HG03064 (cell line): Measurements from ENCODE around the gene MXI1.
A peak's percentile ranks its signal among the peaks of the same experiment; 100 is the strongest.

Experiments
- ATAC-seq: cut with Tn5 transposase; IDR thresholded peaks from one replicate; pipeline ENCODE4 v1.9.1; 2021; ENCODE audit warnings: low read depth; ENCODE audit not compliant: unreplicated experiment

The MXI1 gene

DNA sequence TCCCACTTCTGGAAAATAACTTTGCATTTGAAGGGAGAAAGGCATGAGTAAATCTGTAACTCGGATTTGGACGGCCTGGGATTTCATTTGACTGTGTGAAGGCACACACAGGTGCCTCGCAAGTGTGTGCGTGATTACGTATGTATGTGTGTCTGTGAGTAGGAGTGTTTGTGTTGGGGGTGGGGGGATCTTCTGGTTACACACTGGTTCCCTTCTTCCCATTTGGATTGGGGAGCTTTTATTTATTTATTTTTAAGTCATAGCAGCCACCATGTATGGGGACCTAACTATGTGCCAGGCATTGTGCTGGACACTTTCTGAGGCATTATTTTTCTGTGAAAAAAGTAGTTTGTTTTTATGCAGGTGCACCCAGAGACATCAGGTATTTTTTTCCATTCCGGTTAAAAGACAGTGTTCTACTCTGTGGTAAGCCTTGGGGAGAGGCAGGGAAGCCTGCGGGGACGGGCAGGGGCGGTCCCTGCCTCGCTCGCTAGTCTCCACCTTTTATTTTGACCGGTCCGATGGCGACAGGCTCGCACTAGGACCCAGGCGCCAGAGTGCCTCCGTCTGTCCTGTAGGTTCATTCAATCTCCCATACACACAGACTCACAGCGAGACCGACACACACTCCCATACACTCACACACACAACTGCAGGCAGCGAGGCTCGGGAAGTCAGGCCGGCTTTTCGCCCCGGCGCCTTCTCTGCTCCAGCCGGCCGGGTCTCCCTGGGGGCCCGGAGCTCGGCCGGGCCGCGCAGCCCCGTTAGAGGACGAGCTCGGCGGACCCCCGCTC lies at the start of gene MXI1:
Gene MXI1, plus strand, starts transcription at position 595 of the 794 bp plus-strand sequence. CDS start 204 bp downstream, outside the sequence.
- peak; percentile 60 for ATAC-seq

DNA sequence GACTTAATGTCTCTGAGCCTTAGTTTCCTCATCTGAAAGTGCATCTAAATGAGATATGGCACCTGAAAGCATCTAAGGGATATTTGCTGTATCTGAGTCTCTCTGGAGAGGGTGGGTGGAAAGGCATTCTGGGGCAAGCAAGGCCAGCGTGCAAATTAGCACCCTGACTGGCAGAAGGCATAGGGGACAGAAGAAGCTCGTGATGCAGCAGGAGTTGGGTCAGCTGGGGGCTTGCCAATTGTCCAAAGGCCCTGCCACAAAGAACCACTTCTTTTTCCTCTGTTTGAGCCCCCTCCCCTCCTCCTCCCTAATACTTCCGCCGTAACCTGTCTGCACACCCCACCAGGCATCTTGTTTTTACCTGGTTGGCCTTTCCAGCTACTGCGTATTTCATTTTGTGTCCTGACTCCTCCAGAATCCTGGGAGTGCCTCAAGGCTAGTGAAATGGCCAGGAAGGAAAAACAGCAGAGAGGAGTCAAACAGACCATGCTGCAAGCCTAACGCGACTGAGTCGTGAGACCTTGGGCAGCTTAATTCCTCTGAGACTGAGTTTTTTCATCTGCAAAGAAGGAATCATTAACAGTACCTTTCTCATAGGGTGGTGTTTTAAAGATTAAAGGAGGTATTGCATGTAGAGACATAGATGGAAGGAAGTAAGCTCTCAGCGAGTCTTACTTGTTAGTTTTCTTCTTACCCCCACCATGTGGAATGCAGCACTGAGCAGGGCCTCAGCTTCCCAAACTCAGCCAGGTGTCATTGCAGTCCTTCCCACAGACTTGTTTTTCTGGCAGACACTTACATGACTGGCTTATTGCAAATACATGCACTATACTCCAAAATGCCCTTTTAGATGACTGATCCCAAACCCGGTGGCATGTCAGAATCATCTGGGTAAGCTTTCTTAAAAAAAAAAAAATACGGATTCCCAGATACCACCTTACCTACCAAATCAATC lies 49.1 kb upstream of the MXI1 start:
- ATAC-seq: no peak

DNA sequence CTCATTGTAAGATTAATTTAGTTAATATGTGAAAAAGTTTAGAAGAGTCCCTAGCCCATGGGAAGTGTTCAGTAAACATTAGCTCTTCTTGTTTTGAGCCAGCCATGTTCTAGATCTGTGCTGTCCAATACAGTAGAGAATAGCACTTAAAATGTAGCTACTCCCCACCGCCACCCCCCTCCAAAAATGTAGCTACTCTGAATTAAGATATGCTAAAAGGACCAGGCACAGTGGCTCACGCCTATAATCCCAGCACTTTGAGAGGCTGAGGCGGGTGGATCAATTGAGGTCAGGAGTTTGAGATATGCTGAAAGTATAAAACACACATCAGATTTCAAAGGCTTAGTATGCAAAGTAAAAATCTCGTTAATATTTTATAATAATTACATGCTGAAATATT lies 47.3 kb upstream of the MXI1 start:
- ATAC-seq: no peak

- ATAC-seq: no peak
Measured at GRCh38 chr10:110160522-110160921, 46.9 kb upstream of the MXI1 start.

GRCh38 chr10:110162741-110163145 lies 44.7 kb upstream of the MXI1 start:
- no peak for ATAC-seq

- ATAC-seq: no peak
Measured at GRCh38 chr10:110163192-110163773, 44.1 kb upstream of the MXI1 start.

DNA sequence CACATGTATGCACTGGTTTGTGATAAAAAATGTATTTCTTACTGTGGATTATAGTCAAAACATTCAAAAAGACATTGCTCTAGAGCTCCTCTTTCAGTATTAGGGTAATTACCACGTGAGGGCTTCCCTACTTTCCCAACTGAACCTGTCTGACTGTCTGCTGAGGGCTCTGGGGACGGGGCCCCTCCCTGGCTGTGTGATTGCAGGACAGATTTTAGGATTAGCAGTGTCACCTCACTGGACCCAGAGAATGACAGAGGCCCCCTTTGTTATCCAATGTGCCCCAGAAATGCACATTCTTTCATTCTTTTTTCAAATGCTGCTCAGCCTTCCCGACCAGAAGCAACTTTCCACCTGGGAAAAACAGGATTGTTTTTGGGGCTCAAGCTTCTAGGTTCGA lies 43.6 kb upstream of the MXI1 start:
- ATAC-seq: no peak

DNA sequence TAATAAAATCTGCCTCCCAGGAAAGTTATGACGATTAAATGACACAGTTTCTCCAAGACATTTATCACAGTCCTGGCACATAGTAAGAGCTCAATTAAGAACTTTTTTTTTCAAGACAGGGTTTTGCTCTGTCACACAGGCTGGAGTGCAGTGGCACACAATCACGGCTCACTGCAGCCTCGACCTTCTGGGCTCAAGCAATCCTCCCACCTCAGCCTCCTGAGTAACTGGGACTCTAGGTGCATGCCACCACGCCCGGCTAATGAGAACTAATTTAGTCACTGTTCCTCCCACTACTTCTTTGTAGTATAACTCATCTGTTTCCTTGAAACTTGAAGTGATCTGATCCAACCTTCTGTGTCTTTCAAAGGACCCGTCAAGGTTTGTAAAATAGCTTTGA lies 42.2 kb upstream of the MXI1 start:
- ATAC-seq: no peak

- ATAC-seq: no peak
Measured at GRCh38 chr10:110167149-110167548, 40.3 kb upstream of the MXI1 start.

- ATAC-seq: no peak
Measured at GRCh38 chr10:110168601-110169481, 38.6 kb upstream of the MXI1 start.

GRCh38 chr10:110169586-110169985 lies 37.8 kb upstream of the MXI1 start:
- ATAC-seq: no peak

DNA sequence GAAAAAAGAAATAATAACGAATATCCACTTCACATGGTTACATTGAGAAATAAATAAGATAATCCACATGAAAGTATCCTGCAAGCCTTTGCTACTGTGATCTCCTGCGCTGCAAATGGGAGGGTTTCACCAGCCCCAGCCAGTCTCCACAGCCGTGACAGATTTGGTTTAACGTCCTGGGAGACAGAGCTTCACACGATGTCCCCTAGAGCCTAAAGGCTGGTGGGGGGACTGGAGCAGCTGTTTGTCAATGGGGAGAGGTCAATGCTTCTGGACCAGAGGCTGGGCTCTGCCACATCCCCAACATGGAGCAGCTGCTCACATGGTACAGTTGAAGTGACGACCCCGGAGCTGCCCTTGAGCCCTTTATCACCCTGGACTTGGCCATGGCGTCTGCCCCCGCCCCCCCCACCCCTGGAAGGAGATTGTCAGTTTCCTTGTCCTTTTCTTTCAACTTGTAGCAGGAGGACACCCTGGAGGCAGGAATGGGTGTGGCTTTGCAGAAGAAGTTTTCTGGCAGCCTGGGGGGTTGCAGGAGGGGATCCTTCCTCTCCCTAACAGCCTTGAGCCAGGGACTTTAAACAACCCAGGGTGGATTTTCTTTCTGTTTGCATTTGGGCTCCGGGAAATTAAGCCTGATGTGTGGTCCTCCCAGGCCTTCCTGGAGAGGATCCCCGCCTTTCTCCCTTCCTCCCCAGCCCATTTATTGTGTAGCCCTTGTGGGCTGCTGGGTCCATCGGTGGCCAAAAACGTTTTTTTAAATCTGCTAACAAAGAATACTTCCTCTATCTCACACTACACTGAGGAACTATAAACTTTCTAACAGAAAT lies 37.0 kb upstream of the MXI1 start:
- ATAC-seq: no peak

- no peak for ATAC-seq
Measured at GRCh38 chr10:110171032-110171431, 36.4 kb upstream of the MXI1 start.

DNA sequence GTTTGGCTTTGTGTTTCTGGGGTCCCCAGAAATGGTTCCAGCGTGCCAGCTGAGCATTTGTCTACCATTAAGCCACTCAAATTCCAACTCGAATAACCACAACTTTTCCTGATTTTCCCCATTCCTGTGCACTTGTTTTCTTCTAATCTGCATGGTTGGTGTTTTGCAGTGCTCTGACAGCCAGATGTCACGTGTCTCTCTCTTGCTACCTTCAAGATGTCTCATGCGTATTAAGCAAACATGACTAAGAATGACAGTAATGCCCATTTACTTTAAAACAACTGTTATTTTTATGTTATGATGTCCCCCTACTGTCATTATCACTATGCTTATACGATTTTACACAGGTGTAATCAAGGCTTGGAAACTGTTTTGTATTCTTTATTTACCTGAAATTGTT lies 35.2 kb upstream of the MXI1 start:
- no peak for ATAC-seq

GRCh38 chr10:110174201-110174600 lies 33.2 kb upstream of the MXI1 start:
- ATAC-seq: no peak

DNA sequence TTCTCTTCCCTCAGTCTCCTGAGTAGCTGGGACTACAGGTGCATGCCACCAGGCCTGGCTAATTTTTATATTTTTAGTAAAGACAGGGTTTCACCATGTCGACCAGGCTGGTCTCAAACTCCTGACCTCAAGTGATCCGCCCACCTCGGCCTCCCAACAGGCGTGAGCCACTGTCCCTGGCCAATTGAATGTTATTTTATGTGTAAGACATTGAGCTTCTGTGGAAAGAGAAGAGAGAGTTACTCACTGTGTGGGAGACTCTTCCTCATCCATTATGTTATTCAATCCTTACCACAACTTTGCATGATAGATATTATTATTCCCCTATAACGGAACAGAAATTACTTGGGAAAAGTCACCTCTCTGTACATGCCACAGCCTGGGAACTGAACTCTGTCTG lies 32.6 kb upstream of the MXI1 start:
- no peak for ATAC-seq

DNA sequence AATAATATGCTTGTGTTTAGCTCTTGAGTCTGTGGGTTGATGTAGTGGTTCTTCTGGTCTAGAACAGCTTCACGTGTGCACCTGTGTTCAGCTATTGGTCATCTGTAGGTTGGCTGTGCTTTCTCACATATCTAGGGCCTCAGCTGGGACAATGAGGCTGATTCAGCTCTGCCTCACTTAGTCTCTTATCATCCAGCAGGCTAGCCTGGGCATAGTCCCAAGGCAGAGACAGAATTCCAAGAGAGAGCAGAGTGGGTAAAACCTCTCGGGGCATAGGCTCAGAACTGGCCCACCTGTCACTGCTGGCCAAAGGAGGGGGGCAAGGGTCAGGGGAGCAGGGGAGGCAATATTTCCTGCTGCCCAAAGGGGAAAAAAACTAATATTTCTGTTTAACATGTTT lies 32.0 kb upstream of the MXI1 start:
- ATAC-seq: no peak

DNA sequence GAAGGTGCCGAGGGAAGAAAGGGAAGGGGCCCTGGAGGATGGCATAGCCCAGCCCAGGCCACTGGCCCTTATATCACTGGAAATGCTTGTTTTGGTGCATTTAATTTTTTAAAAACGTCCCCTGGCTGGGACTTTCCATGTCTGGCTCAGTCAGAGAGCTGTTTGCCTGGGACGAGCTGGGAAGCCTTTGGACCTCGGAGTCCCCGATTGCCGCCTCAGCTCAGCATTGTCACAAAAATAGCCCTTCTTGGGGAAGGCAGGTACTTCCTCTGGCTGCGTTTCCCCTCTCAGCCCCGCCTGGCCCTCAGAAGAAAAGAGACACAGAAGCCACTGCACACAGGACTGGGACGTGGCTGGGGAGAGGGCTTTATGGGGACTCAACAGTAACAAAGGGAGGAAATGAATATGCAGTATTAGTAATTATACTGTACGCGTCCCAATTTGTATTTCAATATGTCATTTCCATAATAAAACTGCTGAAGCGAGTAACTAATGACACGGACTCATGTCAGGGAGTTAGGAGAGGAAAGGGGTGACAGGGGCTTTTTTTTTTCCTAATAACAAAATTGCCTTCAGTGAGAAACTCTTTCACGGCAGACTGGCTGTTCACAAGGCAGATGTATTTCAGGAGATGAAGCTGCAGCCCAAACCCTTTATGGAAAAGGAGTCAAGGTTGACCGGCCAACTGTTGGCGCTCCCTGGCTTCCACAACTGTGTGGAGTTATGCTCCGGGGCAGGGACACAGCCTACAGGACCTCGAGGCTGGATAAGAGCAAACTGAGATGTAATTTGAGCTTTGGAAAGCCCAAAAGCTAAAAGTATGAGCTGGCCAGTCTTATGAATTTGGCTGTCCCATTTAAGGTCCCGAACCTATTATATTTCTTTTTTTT lies 31.0 kb upstream of the MXI1 start:
- ATAC-seq: no peak
